Upper lobe of left lung (tissue), 6 donors: ENCODE measurements around the gene CELF1. TPM values are rescaled to one million over a fixed set of nuclear protein-coding genes. Genes with fewer than 3 reads are reported as not detected.

Experiments used
- ATAC-seq, 2 donors: fragments of 200-7000 bp; cut with Tn5 transposase; one replicate each; pipeline ENCODE4 v1.9.1; 2022; ENCODE audit warnings: mild to moderate bottlenecking in 2 of 2, moderate library complexity in 2 of 2; ENCODE audit not compliant: low FRiP score in 2 of 2
- DNase-seq, 2 donors: peaks; one replicate each; pipeline ENCODE4 v3.0.0-alpha.2; 2019 to 2020
- H3K27ac ChIP-seq, 4 donors: fragments of 200-600 bp; sonication (generic); one replicate each; pipeline ENCODE4 v1.5.1; 2016 to 2019
- H3K27me3 ChIP-seq, 4 donors: fragments of 200-600 bp; sonication (generic); one replicate each; pipeline ENCODE4 v1.5.1; 2017 to 2019
- H3K36me3 ChIP-seq, 4 donors: fragments of 200-600 bp; sonication (generic); one replicate each; pipeline ENCODE4 v1.5.1; 2016 to 2019
- H3K4me1 ChIP-seq, 4 donors: fragments of 200-600 bp; sonication (generic); one replicate each; pipeline ENCODE4 v1.5.1; 2018 to 2019
- H3K4me3 ChIP-seq, 4 donors: fragments of 200-600 bp; sonication (generic); one replicate each; pipeline ENCODE4 v1.5.1; 2017 to 2019; ENCODE audit warnings: mild to moderate bottlenecking in 2 of 4, moderate library complexity in 1 of 4
- H3K9me3 ChIP-seq, 4 donors: fragments of 200-600 bp; sonication (generic); one replicate each; pipeline ENCODE4 v1.5.1; 2018 to 2019
- EP300 ChIP-seq, 4 donors: sonication (generic); formaldehyde crosslinking; IDR thresholded peaks; one replicate each; pipeline ENCODE4 v1.5.1; 2017; ENCODE audit warnings: antibody characterized with exemption in 4 of 4, control low read depth in 2 of 4
- POLR2A ChIP-seq, 4 donors: fragments of 450-650 bp; IDR thresholded peaks; one replicate each; pipeline ENCODE4 v1.5.1; 2016 to 2017; ENCODE audit warnings: antibody characterized with exemption in 4 of 4, mild to moderate bottlenecking in 2 of 4
- POLR2AphosphoS5 ChIP-seq, 2 donors: sonication (generic); formaldehyde crosslinking; IDR thresholded peaks; one replicate each; pipeline ENCODE4 v1.5.1; 2017; ENCODE audit warnings: antibody characterized with exemption in 2 of 2
- WGBS, 2 donors: methylation state at CpG; one replicate each; pipeline ENCODE4 v1.1.5; 2017 to 2018; 5-methylcytosine and 5-hydroxymethylcytosine counted together
- total RNA-seq, 6 donors: library from RNA; depleted of rRNA in 4 of 6; stranded (reverse); fragments of >200 nt in 4 of 6; gene quantifications; one replicate each; pipeline versions ENCODE4 v1.1.0 to v1.2.1, GENCODE V29; 2016 to 2021
- TF ChIP-seq, protein P1 (sequence below), 6 experiments: fragments of 450-650 bp in 4 of 6; fragments of 200-600 bp in 2 of 6; sonication (generic) in 2 of 6; IDR thresholded peaks; one replicate each; pipeline ENCODE4 v1.5.1; 2016 to 2019; ENCODE audit warnings: antibody characterized with exemption in 6 of 6
- donor health status: DM: no; HTN: no; CAD: no; lungs with moderate emphysema.
- donor health status: DM: no; HTN: yes; CAD: no; lungs with severe emphysema.

The CELF1 gene
- total RNA-seq, 6 donors from 2014 or later = 82.7 to 194 (median 113) TPM

DNA sequence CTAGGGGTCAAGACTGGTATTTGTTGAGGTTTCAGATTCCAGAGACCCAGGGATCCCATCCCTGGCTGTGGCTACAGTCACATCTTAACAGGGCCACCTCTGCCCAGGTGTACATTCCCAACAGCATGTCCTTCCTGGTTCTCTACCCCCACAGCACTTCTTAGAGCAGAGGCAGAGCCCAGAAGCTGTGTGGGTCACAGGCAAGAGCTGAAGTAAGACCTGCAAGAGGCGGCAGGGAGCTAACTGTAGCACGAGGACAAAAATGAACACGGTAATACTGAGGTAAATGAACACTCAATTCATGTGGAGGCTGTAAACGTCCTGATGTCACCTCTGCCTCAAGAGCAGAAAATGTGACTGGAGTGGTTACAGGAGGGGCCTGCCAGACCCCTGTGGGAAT, 82.3 kb downstream of the CELF1 start:
- no peak for DNase-seq
- H3K9me3 ChIP-seq = no peaks in the 10 kb centered on the region
- WGBS, 2 donors = 84 to 86% methylated on average over 4 of the region's 4 CpGs
- peaks cover 35 to 88% (median 60%) of the 10 kb centered on the region in 4 donors for H3K36me3 ChIP-seq
- TF ChIP-seq POLR2A (IDR thresholded peaks at IDR 0.05) (no peak), EP300 (IDR thresholded peaks at IDR 0.05) (no peak), POLR2AphosphoS5 (IDR thresholded peaks at IDR 0.05) (no peak)
- TF ChIP-seq, protein P1, sequence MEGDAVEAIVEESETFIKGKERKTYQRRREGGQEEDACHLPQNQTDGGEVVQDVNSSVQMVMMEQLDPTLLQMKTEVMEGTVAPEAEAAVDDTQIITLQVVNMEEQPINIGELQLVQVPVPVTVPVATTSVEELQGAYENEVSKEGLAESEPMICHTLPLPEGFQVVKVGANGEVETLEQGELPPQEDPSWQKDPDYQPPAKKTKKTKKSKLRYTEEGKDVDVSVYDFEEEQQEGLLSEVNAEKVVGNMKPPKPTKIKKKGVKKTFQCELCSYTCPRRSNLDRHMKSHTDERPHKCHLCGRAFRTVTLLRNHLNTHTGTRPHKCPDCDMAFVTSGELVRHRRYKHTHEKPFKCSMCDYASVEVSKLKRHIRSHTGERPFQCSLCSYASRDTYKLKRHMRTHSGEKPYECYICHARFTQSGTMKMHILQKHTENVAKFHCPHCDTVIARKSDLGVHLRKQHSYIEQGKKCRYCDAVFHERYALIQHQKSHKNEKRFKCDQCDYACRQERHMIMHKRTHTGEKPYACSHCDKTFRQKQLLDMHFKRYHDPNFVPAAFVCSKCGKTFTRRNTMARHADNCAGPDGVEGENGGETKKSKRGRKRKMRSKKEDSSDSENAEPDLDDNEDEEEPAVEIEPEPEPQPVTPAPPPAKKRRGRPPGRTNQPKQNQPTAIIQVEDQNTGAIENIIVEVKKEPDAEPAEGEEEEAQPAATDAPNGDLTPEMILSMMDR (IDR thresholded peaks at IDR 0.05) = no peak
- peaks cover 10 to 13% (median 12%) of the 10 kb centered on the region in 4 donors for H3K4me1 ChIP-seq
- ATAC-seq = no peak
- no peak overlapping the region for H3K4me3 ChIP-seq
- no peaks in the 10 kb centered on the region for H3K27me3 ChIP-seq
- H3K27ac ChIP-seq = no peak overlapping the region

DNA sequence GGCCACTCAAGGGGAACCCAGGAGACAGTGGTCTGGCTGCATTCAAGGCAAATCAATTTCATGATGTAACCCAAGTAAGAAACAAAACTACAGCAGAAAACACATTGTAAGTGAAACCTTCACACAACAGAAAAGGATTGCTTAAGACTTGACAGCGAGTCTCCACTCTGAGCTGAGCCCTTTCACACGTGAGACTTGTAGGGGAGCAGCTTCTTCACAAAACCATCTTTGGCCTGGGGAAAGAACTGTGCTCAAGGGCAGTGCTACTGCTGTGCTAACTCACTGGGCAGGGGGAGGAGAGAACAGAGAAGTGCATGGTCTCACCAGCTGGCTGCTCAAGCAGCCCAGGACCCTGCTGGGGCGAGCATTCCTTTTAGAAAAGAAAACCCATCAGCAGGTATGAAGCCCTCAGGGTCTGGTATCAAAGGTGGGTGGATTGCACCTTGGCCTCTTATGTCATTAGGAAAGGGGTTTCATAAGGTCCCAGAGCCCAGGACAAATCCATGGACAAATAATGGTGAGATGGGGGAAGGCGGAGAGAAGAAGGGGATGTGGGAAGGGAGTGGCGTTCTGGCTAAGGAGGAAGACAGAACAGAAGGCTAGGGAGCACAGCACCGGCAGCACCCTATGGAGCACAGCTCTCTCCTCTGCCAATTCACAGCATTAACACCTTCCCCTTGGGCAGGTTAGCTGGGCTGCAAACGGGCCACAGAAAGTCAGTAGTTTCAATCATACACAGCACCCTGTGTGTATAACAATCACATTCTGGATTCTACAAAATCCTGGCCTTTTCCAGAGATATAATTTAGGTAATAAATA, 83.4 kb downstream of the CELF1 start:
- ATAC-seq (peak in 1 of 2 donors; percentile 12), DNase-seq (no peak)
- no peak overlapping the region for H3K4me3 ChIP-seq
- WGBS, 2 donors = 88 to 92% methylated on average over 7 of the region's 7 CpGs
- peaks cover 26 to 86% (median 49%) of the 10 kb centered on the region in 4 donors for H3K36me3 ChIP-seq
- no peaks in the 10 kb centered on the region for H3K9me3 ChIP-seq
- no peak for TF ChIP-seq POLR2AphosphoS5 (IDR thresholded peaks at IDR 0.05)
- TF ChIP-seq EP300 (IDR thresholded peaks at IDR 0.05) = no peak
- TF ChIP-seq, protein P1 (IDR thresholded peaks at IDR 0.05) = no peak
- TF ChIP-seq POLR2A (IDR thresholded peaks at IDR 0.05) = no peak
- peak overlapping the region in 2 of 4 donors; percentile 1 to 53 for H3K27ac ChIP-seq
- peaks cover 10 to 14% (median 12%) of the 10 kb centered on the region in 4 donors for H3K4me1 ChIP-seq
- H3K27me3 ChIP-seq = no peaks in the 10 kb centered on the region

DNA sequence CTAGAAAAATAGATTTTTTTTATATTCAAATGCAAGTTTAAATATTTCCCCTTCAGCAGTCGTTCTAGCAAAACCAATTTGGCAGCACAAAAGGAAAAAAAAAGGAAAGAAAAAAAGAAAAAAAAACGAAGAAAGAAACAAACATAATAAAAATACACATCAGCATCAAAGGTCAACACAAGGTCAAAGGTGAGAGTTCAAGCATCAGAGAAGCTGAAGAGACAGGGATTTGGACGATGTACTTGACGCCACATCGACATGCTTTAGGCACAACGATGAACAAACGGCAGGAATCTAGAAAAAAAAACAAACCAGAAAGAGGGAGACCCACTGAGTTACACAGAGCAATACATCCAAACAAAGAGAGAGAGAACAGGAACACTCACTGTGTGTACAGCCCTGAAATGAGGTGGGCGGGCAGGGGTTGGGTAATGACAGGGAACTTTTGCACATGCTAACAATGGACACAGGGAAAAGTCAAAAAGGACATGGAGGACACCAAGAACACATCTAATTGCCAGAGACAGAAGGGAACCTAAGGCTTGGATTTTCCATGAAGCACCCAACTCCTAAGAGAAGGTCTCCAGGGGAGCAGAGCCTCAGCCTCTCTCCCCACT, 84.2 kb downstream of the CELF1 start:
- Histone ChIP-seq H3K4me1 (peaks cover 10 to 14% (median 12%) of the 10 kb centered on the region in 4 donors), H3K27me3 (no peaks in the 10 kb centered on the region), H3K4me3 (no peak overlapping the region), H3K36me3 (peaks cover 26 to 86% (median 45%) of the 10 kb centered on the region in 4 donors), H3K27ac (peak overlapping the region in 2 of 4 donors; percentile 1 to 53), H3K9me3 (no peaks in the 10 kb centered on the region)
- TF ChIP-seq EP300 (IDR thresholded peaks at IDR 0.05) = no peak
- TF ChIP-seq POLR2AphosphoS5 (IDR thresholded peaks at IDR 0.05) = no peak
- no peak for TF ChIP-seq POLR2A (IDR thresholded peaks at IDR 0.05)
- WGBS, 2 donors = 63 to 65% methylated on average over 8 of the region's 8 CpGs
- ATAC-seq = peak in 1 of 2 donors; percentile 51
- no peak for DNase-seq

DNA sequence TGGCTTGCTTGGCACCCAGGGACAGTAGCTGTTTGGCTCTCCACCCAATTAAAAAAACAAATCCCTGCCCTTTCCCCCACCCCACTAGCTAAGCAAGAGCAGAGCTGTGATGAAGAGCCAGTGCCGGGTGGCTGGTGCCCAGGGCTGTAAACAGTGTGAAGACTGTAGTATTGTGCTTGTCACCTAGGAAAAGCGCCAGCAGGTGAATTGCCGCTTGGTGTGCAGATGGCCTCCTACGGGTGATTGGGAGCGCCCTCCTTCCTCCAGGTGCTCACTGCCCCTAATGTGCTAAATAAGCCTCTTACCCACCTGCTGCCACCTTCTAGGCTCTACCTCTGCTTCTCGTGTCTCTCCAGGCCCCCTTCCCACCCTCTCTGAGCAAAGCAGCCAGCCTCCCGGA, 85.6 kb downstream of the CELF1 start:
- DNase-seq = no peak
- peaks cover 10 to 14% (median 12%) of the 10 kb centered on the region in 4 donors for H3K4me1 ChIP-seq
- no peaks in the 10 kb centered on the region for H3K27me3 ChIP-seq
- H3K9me3 ChIP-seq = no peaks in the 10 kb centered on the region
- H3K27ac ChIP-seq = peak overlapping the region in 3 of 4 donors; percentile 62 to 75 (median 65)
- H3K4me3 ChIP-seq = no peak overlapping the region
- TF ChIP-seq POLR2AphosphoS5 (IDR thresholded peaks at IDR 0.05) (no peak), POLR2A (IDR thresholded peaks at IDR 0.05) (no peak), EP300 (IDR thresholded peaks at IDR 0.05) (no peak)
- TF ChIP-seq, protein P1 (IDR thresholded peaks at IDR 0.05) = no peak
- 85 to 87% methylated on average over 6 to 7 of the region's 7 CpGs for WGBS, 2 donors
- H3K36me3 ChIP-seq = peaks cover 17 to 74% (median 34%) of the 10 kb centered on the region in 4 donors
- no peak for ATAC-seq

DNA sequence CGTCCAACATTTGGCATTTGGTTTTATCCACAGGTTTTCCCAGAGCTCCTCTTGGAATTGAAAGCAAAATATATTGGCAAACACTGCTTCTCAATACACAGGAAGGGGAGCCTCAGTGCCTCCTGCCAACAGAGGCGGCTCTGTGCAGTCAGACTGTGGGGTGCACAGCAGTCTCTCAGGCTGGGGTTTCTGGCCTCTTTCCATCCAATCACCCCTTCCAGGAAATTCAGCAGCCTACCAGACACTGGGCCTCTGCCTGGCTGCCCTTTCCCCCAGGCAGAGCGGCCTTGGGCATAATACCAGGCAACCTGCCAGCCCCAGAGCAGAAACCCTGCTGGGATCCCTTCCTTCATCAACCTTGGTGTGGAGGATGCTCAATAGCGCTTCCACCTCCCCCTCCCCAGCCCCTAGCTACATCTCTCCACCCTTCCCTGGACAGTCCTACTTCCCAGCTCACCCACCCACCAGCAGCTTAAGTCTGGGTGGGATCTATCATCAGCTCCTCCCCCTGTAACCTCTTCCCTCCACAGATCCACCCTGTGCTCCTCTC, 86.2 kb downstream of the CELF1 start:
- Histone ChIP-seq H3K27me3 (no peaks in the 10 kb centered on the region), H3K27ac (peak overlapping the region; percentile 36 to 75 (median 64)), H3K4me3 (no peak overlapping the region), H3K4me1 (peaks cover 10 to 14% (median 12%) of the 10 kb centered on the region in 4 donors), H3K9me3 (no peaks in the 10 kb centered on the region), H3K36me3 (peaks cover 12 to 73% (median 28%) of the 10 kb centered on the region in 4 donors)
- TF ChIP-seq, protein P1 (IDR thresholded peaks at IDR 0.05) = no peak
- TF ChIP-seq POLR2A (IDR thresholded peaks at IDR 0.05) = no peak
- no peak for TF ChIP-seq POLR2AphosphoS5 (IDR thresholded peaks at IDR 0.05)
- TF ChIP-seq EP300 (IDR thresholded peaks at IDR 0.05) = no peak
- 35 to 40% methylated on average over 3 to 4 of the region's 4 CpGs for WGBS, 2 donors
- DNase-seq = no peak
- peak in 1 of 2 donors; percentile 27 for ATAC-seq
